ENCODE measurements around the gene WBP2NL.

WBP2NL gene

DNA sequence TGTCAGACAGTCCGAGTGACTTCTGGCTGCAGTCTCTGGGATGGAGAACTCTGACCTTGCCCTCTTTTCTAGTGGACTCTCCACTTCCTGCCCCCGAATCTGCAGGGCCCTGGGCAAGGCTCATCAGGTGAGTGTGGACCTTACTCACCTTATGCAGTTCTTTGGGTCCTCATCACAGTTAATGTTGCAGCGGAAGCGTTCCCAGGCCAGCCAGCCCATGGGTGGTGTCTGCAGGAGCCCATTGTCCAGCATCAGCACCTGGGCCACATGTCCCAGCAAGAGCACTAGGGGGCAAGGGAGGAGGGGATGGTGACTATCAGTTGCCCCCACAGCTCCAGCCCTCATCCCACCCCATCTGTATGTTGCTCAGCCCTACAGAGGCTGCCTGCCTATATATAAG is 69.7 kb downstream of the WBP2NL start:
- 97% methylated on average over 4 of the region's 4 CpGs for WGBS
- no peak overlapping the region for H3K27ac ChIP-seq (ENCODE audit: low read length, poor library complexity, severe bottlenecking)
- H3K4me1 ChIP-seq (ENCODE audit: control insufficient read depth, insufficient read depth, low read depth, low read length), result peaks cover 9% of the 10 kb centered on the region
- H3K23ac ChIP-seq (ENCODE audit: low read length in 2 of 2), result peak overlapping the region in 1 of 2 experiments; percentile 3
- H2AFZ ChIP-seq (ENCODE audit: low read depth, low read length), result no peak overlapping the region
- H3K27me3 ChIP-seq (ENCODE audit: control insufficient read depth in 1 of 2, insufficient read depth in 1 of 2, low read length in 2 of 2), result no peaks in the 10 kb centered on the region
- peaks cover 31 to 36% of the 10 kb centered on the region in 2 experiments for H3K36me3 ChIP-seq (ENCODE audit: control insufficient read depth in 1 of 2, insufficient read depth in 2 of 2, low read depth in 1 of 2, low read length in 2 of 2)
- H2BK12ac ChIP-seq (ENCODE audit: low read length in 2 of 2), result no peak overlapping the region
- peaks cover 6% of the 10 kb centered on the region for H3K79me1 ChIP-seq (replicated peaks; ENCODE audit: low read length, poor library complexity, severe bottlenecking)
- H4K8ac ChIP-seq (ENCODE audit: low read length), result peak overlapping the region; percentile 42
- H3K18ac ChIP-seq (ENCODE audit: low read depth in 1 of 2, low read length in 2 of 2), result no peak overlapping the region
- peak overlapping the region; percentile 36 for H4K91ac ChIP-seq (ENCODE audit: low read length)
- no peak overlapping the region for H2BK5ac ChIP-seq (ENCODE audit: low read depth, low read length, poor library complexity, severe bottlenecking)
- DNase-seq, result no peak
- no peak overlapping the region for H3K14ac ChIP-seq (ENCODE audit: low read length in 2 of 2)
- H3K4ac ChIP-seq (ENCODE audit: low read depth in 1 of 2, low read length in 2 of 2), result no peak overlapping the region
- H3K9me3 ChIP-seq (ENCODE audit: control insufficient read depth, low read length), result no peaks in the 10 kb centered on the region
- no peak overlapping the region for H2AK5ac ChIP-seq (ENCODE audit: low read length, severe bottlenecking)
- no peak overlapping the region for H2BK120ac ChIP-seq (ENCODE audit: low read depth, low read length)
- H3K4me2 ChIP-seq (ENCODE audit: low read length, poor library complexity, severe bottlenecking), result no peak overlapping the region
- no peak overlapping the region for H2BK15ac ChIP-seq (ENCODE audit: low read depth, poor library complexity, severe bottlenecking)
- no peak overlapping the region for H3K9ac ChIP-seq (ENCODE audit: low read length)
- H3K4me3 ChIP-seq (ENCODE audit: insufficient read depth in 1 of 2, low read depth in 1 of 2, low read length in 2 of 2), result no peak overlapping the region

GRCh38 chr22:42069801-42070516 is 71.4 kb downstream of the WBP2NL start:
- H3K27me3 ChIP-seq (ENCODE audit: control insufficient read depth in 1 of 2, insufficient read depth in 1 of 2, low read length in 2 of 2), result no peaks in the 10 kb centered on the region
- peak overlapping the region; percentile 45 for H4K8ac ChIP-seq (ENCODE audit: low read length)
- peak overlapping the region; percentile 89 for H3K4me2 ChIP-seq (ENCODE audit: low read length, poor library complexity, severe bottlenecking)
- H2BK15ac ChIP-seq (ENCODE audit: low read depth, poor library complexity, severe bottlenecking), result no peak overlapping the region
- H2BK12ac ChIP-seq (ENCODE audit: low read length in 2 of 2), result peak overlapping the region in 1 of 2 experiments; percentile 55
- peak overlapping the region; percentile 59 to 79 for H3K4me3 ChIP-seq (ENCODE audit: insufficient read depth in 1 of 2, low read depth in 1 of 2, low read length in 2 of 2)
- H2BK120ac ChIP-seq (ENCODE audit: low read depth, low read length), result no peak overlapping the region
- peak overlapping the region in 1 of 2 experiments; percentile 37 for H3K14ac ChIP-seq (ENCODE audit: low read length in 2 of 2)
- peak overlapping the region in 1 of 2 experiments; percentile 50 for H3K23ac ChIP-seq (ENCODE audit: low read length in 2 of 2)
- peak overlapping the region; percentile 25 for H4K91ac ChIP-seq (ENCODE audit: low read length)
- H3K36me3 ChIP-seq (ENCODE audit: control insufficient read depth in 1 of 2, insufficient read depth in 2 of 2, low read depth in 1 of 2, low read length in 2 of 2), result peaks cover 31 to 32% of the 10 kb centered on the region in 2 experiments
- peak overlapping the region; percentile 46 for H3K27ac ChIP-seq (ENCODE audit: low read length, poor library complexity, severe bottlenecking)
- no peak overlapping the region for H2BK5ac ChIP-seq (ENCODE audit: low read depth, low read length, poor library complexity, severe bottlenecking)
- no peaks in the 10 kb centered on the region for H3K9me3 ChIP-seq (ENCODE audit: control insufficient read depth, low read length)
- H3K18ac ChIP-seq (ENCODE audit: low read depth in 1 of 2, low read length in 2 of 2), result peak overlapping the region in 1 of 2 experiments; percentile 88
- no peak for DNase-seq
- H3K9ac ChIP-seq (ENCODE audit: low read length), result peak overlapping the region; percentile 79
- WGBS, result 20% methylated on average over 17 of the region's 19 CpGs
- peak overlapping the region; percentile 86 to 96 for H3K4ac ChIP-seq (ENCODE audit: low read depth in 1 of 2, low read length in 2 of 2)
- peaks cover 14% of the 10 kb centered on the region for H3K4me1 ChIP-seq (ENCODE audit: control insufficient read depth, insufficient read depth, low read depth, low read length)
- H3K79me1 ChIP-seq (replicated peaks; ENCODE audit: low read length, poor library complexity, severe bottlenecking), result peaks cover 6% of the 10 kb centered on the region
- no peak overlapping the region for H2AK5ac ChIP-seq (ENCODE audit: low read length, severe bottlenecking)
- peak overlapping the region; percentile 64 for H2AFZ ChIP-seq (ENCODE audit: low read depth, low read length)

DNA sequence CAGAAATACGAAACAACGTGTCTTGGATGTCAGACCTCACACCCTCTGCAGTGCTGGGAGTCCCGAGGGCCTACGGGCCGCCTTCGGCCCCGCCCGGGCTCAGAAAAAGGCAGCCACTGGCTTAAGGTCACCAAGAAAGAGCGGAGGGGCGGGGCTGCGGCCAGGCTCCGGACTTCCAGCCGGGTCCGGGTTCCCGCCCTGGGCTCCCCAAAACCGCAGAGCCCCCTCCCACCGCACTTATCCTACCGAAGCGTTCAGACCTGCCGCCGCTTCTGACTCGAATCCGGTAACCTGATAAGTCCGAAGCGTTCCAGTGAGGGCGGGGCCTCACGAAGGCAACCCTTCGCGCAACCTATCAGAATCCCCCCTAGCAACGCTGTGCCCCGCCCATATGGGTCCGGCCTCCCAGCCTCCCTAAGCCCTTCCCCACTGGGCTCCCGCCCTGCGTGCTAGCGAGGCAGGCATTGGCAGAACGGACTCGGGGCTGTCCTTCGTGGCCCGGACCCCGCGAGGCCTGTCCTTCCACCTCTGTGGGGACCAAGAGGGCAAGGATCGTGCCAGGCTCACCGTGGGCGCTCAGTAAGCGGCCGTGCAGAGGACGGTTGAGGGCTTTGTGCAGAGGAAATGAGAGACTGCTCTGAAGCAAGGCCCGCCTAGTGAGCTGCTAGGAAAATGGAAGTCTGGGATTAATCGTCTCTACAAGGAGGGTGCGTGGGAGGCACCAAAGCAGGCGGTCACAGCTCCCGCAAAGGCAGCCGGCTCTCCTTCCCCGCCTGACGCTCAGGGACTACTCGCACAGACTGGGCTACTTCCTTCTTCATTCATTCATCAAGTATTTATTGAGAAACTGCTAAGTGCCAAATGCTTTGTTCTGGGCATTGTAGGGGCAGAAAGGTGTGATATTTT is 72.2 kb downstream of the WBP2NL start, which contains the start of gene NAGA:
TSS of gene NAGA (minus strand) at position 296 of the 906 bp plus-strand sequence. CDS start 515 bp downstream, outside the sequence.
- Histone ChIP-seq H3K9ac (ENCODE audit: low read length) (peak within 1 kb of the TSS; percentile 79), H2AK5ac (ENCODE audit: low read length, severe bottlenecking) (no peak within 1 kb of the TSS), H3K27ac (ENCODE audit: low read length, poor library complexity, severe bottlenecking) (peak within 1 kb of the TSS; percentile 46), H4K8ac (ENCODE audit: low read length) (peak within 1 kb of the TSS; percentile 92), H3K4me3 (ENCODE audit: insufficient read depth in 1 of 2, low read depth in 1 of 2, low read length in 2 of 2) (peak within 1 kb of the TSS; percentile 59 to 79), H3K4ac (ENCODE audit: low read depth in 1 of 2, low read length in 2 of 2) (peak within 1 kb of the TSS; percentile 86 to 96), H2AFZ (ENCODE audit: low read depth, low read length) (peak within 1 kb of the TSS; percentile 64), H3K4me2 (ENCODE audit: low read length, poor library complexity, severe bottlenecking) (peak within 1 kb of the TSS; percentile 89), H3K27me3 (ENCODE audit: control insufficient read depth in 1 of 2, insufficient read depth in 1 of 2, low read length in 2 of 2) (no peaks in the 10 kb centered on the region), H3K14ac (ENCODE audit: low read length in 2 of 2) (peak within 1 kb of the TSS in 1 of 2 experiments; percentile 37), H2BK5ac (ENCODE audit: low read depth, low read length, poor library complexity, severe bottlenecking) (peak within 1 kb of the TSS; percentile 12), H2BK120ac (ENCODE audit: low read depth, low read length) (no peak within 1 kb of the TSS), H3K4me1 (ENCODE audit: control insufficient read depth, insufficient read depth, low read depth, low read length) (peaks cover 14% of the 10 kb centered on the region), H2BK12ac (ENCODE audit: low read length in 2 of 2) (peak within 1 kb of the TSS in 1 of 2 experiments; percentile 55), H3K9me3 (ENCODE audit: control insufficient read depth, low read length) (no peaks in the 10 kb centered on the region), H2BK15ac (ENCODE audit: low read depth, poor library complexity, severe bottlenecking) (peak within 1 kb of the TSS; percentile 55), H3K79me1 (replicated peaks; ENCODE audit: low read length, poor library complexity, severe bottlenecking) (peaks cover 6% of the 10 kb centered on the region), H3K36me3 (ENCODE audit: control insufficient read depth in 1 of 2, insufficient read depth in 2 of 2, low read depth in 1 of 2, low read length in 2 of 2) (peaks cover 26 to 28% of the 10 kb centered on the region in 2 experiments), H3K23ac (ENCODE audit: low read length in 2 of 2) (peak within 1 kb of the TSS in 1 of 2 experiments; percentile 50), H3K18ac (ENCODE audit: low read depth in 1 of 2, low read length in 2 of 2) (peak within 1 kb of the TSS; percentile 78 to 88), H4K91ac (ENCODE audit: low read length) (peak within 1 kb of the TSS; percentile 25)
- peak; percentile 98 for DNase-seq
- WGBS, result 1% methylated on average over 50 of the region's 56 CpGs
